Dendritic cell treated with granulocyte-macrophage colony-stimulating factor and Interleukin-4, amounts not matched to agents 40 ng/mL and 50 ng/mL, for 4 days (primary cell): ENCODE measurements around the gene GLYR1.

Experiments
- H3K27ac Mint-ChIP-seq: one replicate; pipeline ENCODE4 v1.8.0; 2022; ENCODE audit warnings: mild to moderate bottlenecking, mixed read lengths
- H3K27me3 Mint-ChIP-seq: one replicate; pipeline ENCODE4 v1.8.0; 2022; ENCODE audit warnings: mild to moderate bottlenecking, mixed read lengths
- H3K36me3 Mint-ChIP-seq: one replicate; pipeline ENCODE4 v1.8.0; 2022; ENCODE audit warnings: low read depth, mixed read lengths
- H3K4me1 Mint-ChIP-seq: one replicate; pipeline ENCODE4 v1.8.0; 2022; ENCODE audit warnings: low read depth, mixed read lengths
- H3K4me3 Mint-ChIP-seq: one replicate; pipeline ENCODE4 v1.8.0; 2022; ENCODE audit warnings: mild to moderate bottlenecking, moderate library complexity, mixed read lengths
- H3K9me3 Mint-ChIP-seq: one replicate; pipeline ENCODE4 v1.8.0; 2022; ENCODE audit warnings: mixed read lengths
- intact Hi-C: fragments of 100-400 bp; cut with micrococcal nuclease; formaldehyde crosslinking; loops from one replicate; pipeline ENCODE4 v1.15.0; 2022

Gene GLYR1

GRCh38 chr16:4869147-4869805, 22.2 kb upstream of the GLYR1 start:
- Mint-ChIP-seq H3K4me1 (peaks cover 11% of the 10 kb centered on the region), H3K4me3 (no peak overlapping the region), H3K27ac (no peak overlapping the region), H3K27me3 (no peaks in the 10 kb centered on the region), H3K9me3 (no peaks in the 10 kb centered on the region), H3K36me3 (peaks cover 92% of the 10 kb centered on the region)
- intact Hi-C loops: no loop called here

DNA sequence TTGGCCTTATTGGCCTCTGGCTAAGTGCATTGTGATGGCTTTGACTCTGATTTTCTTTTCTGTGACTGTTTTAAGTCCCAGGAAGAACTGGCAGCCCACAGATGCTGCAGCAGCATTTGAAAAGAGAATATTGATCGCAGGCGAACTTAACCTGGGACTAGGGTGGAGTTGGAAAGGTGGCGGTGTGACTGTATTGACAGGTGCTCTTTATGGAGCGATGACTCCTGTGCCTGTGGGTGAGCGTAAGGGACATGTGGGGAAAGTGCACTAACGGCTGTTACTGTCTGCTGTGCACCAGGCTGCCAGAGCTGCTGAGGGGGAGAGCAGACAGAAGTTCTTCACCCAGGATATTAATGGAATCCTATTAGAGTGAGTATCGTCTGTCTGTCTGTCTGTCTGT, 21.4 kb upstream of the GLYR1 start:
- H3K36me3 Mint-ChIP-seq: peaks cover 89% of the 10 kb centered on the region
- intact Hi-C loops: no loop called here
- no peaks in the 10 kb centered on the region for H3K27me3 Mint-ChIP-seq
- no peak overlapping the region for H3K4me3 Mint-ChIP-seq
- H3K27ac Mint-ChIP-seq: no peak overlapping the region
- H3K9me3 Mint-ChIP-seq: no peaks in the 10 kb centered on the region
- H3K4me1 Mint-ChIP-seq: peaks cover 17% of the 10 kb centered on the region

GRCh38 chr16:4868026-4868425, 20.9 kb upstream of the GLYR1 start:
- Mint-ChIP-seq H3K36me3 (peaks cover 89% of the 10 kb centered on the region), H3K27ac (no peak overlapping the region), H3K4me1 (peaks cover 21% of the 10 kb centered on the region), H3K9me3 (no peaks in the 10 kb centered on the region), H3K27me3 (no peaks in the 10 kb centered on the region), H3K4me3 (no peak overlapping the region)
- intact Hi-C loops: no loop called here

GRCh38 chr16:4866586-4866985, 19.5 kb upstream of the GLYR1 start:
- Mint-ChIP-seq H3K9me3 (no peaks in the 10 kb centered on the region), H3K27ac (no peak overlapping the region), H3K36me3 (peaks cover 89% of the 10 kb centered on the region), H3K4me3 (no peak overlapping the region), H3K27me3 (no peaks in the 10 kb centered on the region), H3K4me1 (peaks cover 21% of the 10 kb centered on the region)
- intact Hi-C loops: no loop called here

- no peak overlapping the region for H3K27ac Mint-ChIP-seq
- peaks cover 21% of the 10 kb centered on the region for H3K4me1 Mint-ChIP-seq
- intact Hi-C loops: no loop called here
- H3K36me3 Mint-ChIP-seq: peaks cover 89% of the 10 kb centered on the region
- no peak overlapping the region for H3K4me3 Mint-ChIP-seq
- H3K27me3 Mint-ChIP-seq: no peaks in the 10 kb centered on the region
- no peaks in the 10 kb centered on the region for H3K9me3 Mint-ChIP-seq
Measured at GRCh38 chr16:4865231-4865860, 18.3 kb upstream of the GLYR1 start.

DNA sequence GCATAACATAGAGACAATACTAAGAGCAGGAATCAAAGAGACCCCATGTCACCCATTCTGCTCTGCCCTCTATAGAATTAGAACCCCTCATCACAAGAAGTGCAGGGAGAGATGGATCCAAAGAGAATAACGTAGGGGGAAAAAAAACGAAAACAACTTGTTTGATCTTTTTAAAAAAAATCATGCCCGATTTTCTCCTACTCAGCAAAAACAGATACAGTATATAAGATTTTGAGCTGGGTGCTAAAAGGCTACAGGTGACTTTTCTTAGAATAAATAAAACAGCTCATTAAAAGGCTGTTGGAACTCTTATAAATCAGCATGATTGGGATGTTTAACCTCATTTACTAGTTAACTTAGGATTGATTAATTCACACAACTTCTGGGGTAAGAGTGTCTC, 17.6 kb upstream of the GLYR1 start:
- intact Hi-C loops: no loop called here
- peaks cover 21% of the 10 kb centered on the region for H3K4me1 Mint-ChIP-seq
- H3K36me3 Mint-ChIP-seq: peaks cover 89% of the 10 kb centered on the region
- no peaks in the 10 kb centered on the region for H3K27me3 Mint-ChIP-seq
- H3K4me3 Mint-ChIP-seq: no peak overlapping the region
- H3K27ac Mint-ChIP-seq: no peak overlapping the region
- no peaks in the 10 kb centered on the region for H3K9me3 Mint-ChIP-seq

GRCh38 chr16:4862639-4863038, 15.6 kb upstream of the GLYR1 start:
- intact Hi-C loops: no loop called here
- peaks cover 89% of the 10 kb centered on the region for H3K36me3 Mint-ChIP-seq
- peaks cover 20% of the 10 kb centered on the region for H3K4me1 Mint-ChIP-seq
- no peak overlapping the region for H3K27ac Mint-ChIP-seq
- H3K27me3 Mint-ChIP-seq: no peaks in the 10 kb centered on the region
- no peaks in the 10 kb centered on the region for H3K9me3 Mint-ChIP-seq
- no peak overlapping the region for H3K4me3 Mint-ChIP-seq

- H3K36me3 Mint-ChIP-seq: peaks cover 84% of the 10 kb centered on the region
- intact Hi-C loops: no loop called here
- H3K9me3 Mint-ChIP-seq: no peaks in the 10 kb centered on the region
- no peak overlapping the region for H3K4me3 Mint-ChIP-seq
- no peaks in the 10 kb centered on the region for H3K27me3 Mint-ChIP-seq
- no peak overlapping the region for H3K27ac Mint-ChIP-seq
- peaks cover 10% of the 10 kb centered on the region for H3K4me1 Mint-ChIP-seq
Measured at GRCh38 chr16:4860727-4861342, 13.7 kb upstream of the GLYR1 start.

DNA sequence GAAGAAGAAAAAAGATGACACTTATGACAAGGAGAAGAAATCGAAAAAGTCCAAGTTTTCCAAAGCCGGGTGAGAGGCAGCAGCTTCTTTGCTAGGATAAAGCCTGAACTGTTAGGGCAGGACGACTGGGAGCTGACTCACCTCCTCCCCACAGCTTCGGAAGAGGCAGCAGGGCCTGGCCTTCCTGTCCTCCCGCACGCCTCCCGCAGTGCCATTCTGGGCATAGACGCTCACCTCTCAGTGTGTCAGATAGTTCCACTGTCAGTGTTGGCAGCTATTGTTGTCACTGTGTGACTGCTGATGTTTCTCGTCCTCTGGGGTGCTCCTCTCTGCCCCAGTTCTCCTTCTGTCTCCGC, 12.8 kb upstream of the GLYR1 start:
- Mint-ChIP-seq H3K36me3 (peaks cover 86% of the 10 kb centered on the region), H3K9me3 (no peaks in the 10 kb centered on the region), H3K4me1 (peaks cover 10% of the 10 kb centered on the region), H3K4me3 (no peak overlapping the region), H3K27me3 (no peaks in the 10 kb centered on the region), H3K27ac (no peak overlapping the region)
- intact Hi-C loops: no loop called here

DNA sequence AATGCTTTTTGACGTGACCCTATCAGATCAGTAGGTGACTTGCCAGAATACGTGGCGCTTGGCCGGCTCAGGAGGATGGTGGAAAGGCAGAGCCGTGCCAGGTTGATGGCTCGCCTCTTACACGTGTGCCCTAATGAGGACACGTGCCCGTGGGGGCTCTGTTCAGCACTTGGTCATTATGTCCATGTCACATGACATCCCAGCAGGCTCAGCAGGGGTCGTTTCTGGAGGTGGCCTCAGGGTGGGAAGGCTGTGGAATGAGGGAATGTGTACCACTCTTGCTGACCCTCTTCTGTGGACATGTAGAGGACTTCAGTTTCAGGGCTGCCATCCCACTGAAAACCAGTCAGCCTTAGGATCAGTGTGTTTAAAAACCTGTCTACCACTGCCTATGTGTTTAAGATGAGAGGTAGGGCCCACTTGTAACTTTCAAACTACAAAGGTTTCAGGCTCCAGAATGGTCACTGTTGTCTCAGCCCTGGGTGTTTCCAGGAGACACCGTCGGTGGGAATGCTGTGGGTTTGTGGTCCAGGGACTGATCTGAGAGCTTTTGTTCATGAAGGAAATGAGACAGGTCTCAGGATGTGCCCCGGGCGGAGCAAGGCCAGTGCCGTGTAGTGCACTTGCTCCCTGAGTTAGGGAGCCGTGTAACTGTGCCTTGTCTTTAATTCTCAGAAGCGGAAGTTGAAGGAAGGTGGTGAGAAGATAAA, 12.3 kb upstream of the GLYR1 start:
- peaks cover 91% of the 10 kb centered on the region for H3K36me3 Mint-ChIP-seq
- no peaks in the 10 kb centered on the region for H3K9me3 Mint-ChIP-seq
- no peak overlapping the region for H3K4me3 Mint-ChIP-seq
- intact Hi-C loops: no loop called here
- peaks cover 10% of the 10 kb centered on the region for H3K4me1 Mint-ChIP-seq
- no peaks in the 10 kb centered on the region for H3K27me3 Mint-ChIP-seq
- no peak overlapping the region for H3K27ac Mint-ChIP-seq

DNA sequence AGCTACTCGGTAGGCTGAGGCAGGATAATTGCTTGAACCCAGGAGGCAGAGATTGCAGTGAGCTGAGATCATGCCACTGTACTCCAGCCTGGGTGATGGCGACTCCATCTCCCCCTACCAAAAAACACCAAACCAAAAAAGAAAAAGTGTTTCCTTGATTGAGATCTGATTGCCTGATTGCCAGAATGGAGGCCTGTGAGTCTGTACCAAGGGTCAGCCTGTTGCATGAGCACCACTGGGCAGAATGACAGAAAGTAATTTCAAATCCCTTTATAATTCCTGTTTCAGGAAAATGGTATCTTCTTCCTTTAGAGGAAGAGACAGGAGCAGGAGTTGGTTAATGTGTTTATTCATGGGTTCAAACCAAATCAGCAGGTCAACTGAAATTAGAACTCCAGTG, 8.7 kb upstream of the GLYR1 start:
- intact Hi-C loops: no loop called here
- Mint-ChIP-seq H3K9me3 (no peaks in the 10 kb centered on the region), H3K4me1 (peaks cover 21% of the 10 kb centered on the region), H3K36me3 (peaks cover 79% of the 10 kb centered on the region), H3K4me3 (no peak overlapping the region), H3K27me3 (no peaks in the 10 kb centered on the region), H3K27ac (no peak overlapping the region)

GRCh38 chr16:4855371-4855770, 8.3 kb upstream of the GLYR1 start:
- H3K36me3 Mint-ChIP-seq: peaks cover 75% of the 10 kb centered on the region
- intact Hi-C loops: no loop called here
- H3K27ac Mint-ChIP-seq: no peak overlapping the region
- no peaks in the 10 kb centered on the region for H3K27me3 Mint-ChIP-seq
- no peaks in the 10 kb centered on the region for H3K9me3 Mint-ChIP-seq
- peaks cover 23% of the 10 kb centered on the region for H3K4me1 Mint-ChIP-seq
- H3K4me3 Mint-ChIP-seq: no peak overlapping the region

DNA sequence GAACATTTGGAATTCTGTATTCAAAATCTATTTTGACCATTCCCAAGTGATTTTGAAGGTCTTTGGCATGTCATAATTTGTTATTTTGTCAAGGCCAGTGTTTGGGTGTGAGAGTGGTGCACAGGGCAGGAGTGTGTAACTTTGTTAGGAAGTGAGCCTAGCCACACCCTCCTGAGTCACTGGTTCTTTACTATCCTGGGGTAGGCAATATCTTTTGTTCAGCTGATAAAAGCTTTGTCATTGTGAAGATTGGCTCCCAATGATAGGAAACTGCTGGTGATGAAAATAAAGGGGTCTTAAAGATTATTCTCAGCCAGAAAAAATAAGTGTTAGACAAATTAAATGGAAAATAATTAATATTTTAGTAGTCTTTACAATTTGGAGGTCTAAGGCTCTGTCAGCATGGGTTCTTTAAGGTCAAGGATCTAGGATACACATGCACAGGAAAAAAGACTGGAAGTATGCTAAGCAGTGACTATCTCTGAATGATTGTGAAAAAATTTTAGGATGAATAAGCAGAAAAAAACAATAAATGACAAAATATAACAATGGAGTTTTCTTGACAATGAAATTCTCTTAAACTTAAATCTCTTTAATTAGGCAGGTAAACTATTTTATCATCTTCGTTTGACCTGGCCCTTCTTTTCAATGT, 5.3 kb upstream of the GLYR1 start:
- intact Hi-C loops: no loop called here
- peaks cover 40% of the 10 kb centered on the region for H3K4me1 Mint-ChIP-seq
- peak overlapping the region; percentile 65 for H3K27ac Mint-ChIP-seq
- H3K4me3 Mint-ChIP-seq: no peak overlapping the region
- peaks cover 56% of the 10 kb centered on the region for H3K36me3 Mint-ChIP-seq
- no peaks in the 10 kb centered on the region for H3K27me3 Mint-ChIP-seq
- no peaks in the 10 kb centered on the region for H3K9me3 Mint-ChIP-seq

GRCh38 chr16:4850211-4850610, 3.1 kb upstream of the GLYR1 start:
- H3K9me3 Mint-ChIP-seq: no peaks in the 10 kb centered on the region
- H3K27ac Mint-ChIP-seq: no peak overlapping the region
- peaks cover 60% of the 10 kb centered on the region for H3K36me3 Mint-ChIP-seq
- intact Hi-C loops: no loop called here
- peaks cover 53% of the 10 kb centered on the region for H3K4me1 Mint-ChIP-seq
- no peaks in the 10 kb centered on the region for H3K27me3 Mint-ChIP-seq
- no peak overlapping the region for H3K4me3 Mint-ChIP-seq
